ENCODE results near the gene HOTAIR. TPM values are rescaled to one million over a fixed set of nuclear protein-coding genes. Genes with fewer than 3 reads are reported as not detected.
A peak's percentile ranks its signal among the peaks of the same experiment; 100 is the strongest.

Gene HOTAIR
- 12.5 TPM for total RNA-seq (ENCODE audit: insufficient read depth, low replicate concordance)

GRCh38 chr12:53974084-53975063 is at the start of gene HOTAIR:
HOTAIR (minus strand) TSS chr12:53974954.
- DNase-seq (ENCODE audit: low spot score) = peak; percentile 62

DNA sequence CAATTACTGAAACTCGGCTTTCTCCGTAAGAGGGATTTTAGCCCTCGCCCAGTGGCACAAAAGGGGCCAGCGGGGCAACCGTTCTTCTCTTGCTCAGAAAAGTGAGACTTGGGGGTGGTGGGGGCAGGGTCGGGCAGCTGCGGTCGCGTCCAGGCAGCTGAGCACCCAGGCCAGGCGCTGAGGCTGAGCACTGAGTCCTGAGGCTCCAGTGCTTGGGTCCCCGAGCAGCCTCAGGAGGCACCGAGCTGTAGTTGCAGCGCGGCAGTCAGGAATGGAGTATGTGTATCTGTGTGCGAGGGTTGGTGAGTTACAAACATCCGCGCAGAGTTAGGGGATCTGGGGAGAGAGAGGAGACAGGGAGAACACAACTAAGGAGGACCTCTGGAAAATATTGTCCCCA is 49.4 kb upstream of the HOTAIR start:
- no peak for DNase-seq (ENCODE audit: low spot score)

- DNase-seq (ENCODE audit: low spot score) = no peak
Observed at GRCh38 chr12:54022960-54023884, 48.5 kb upstream of the HOTAIR start.

GRCh38 chr12:54021432-54022013 is 46.8 kb upstream of the HOTAIR start:
- DNase-seq (ENCODE audit: low spot score) = no peak

- no peak for DNase-seq (ENCODE audit: low spot score)
Observed at GRCh38 chr12:54020591-54021405, 46.0 kb upstream of the HOTAIR start.

DNA sequence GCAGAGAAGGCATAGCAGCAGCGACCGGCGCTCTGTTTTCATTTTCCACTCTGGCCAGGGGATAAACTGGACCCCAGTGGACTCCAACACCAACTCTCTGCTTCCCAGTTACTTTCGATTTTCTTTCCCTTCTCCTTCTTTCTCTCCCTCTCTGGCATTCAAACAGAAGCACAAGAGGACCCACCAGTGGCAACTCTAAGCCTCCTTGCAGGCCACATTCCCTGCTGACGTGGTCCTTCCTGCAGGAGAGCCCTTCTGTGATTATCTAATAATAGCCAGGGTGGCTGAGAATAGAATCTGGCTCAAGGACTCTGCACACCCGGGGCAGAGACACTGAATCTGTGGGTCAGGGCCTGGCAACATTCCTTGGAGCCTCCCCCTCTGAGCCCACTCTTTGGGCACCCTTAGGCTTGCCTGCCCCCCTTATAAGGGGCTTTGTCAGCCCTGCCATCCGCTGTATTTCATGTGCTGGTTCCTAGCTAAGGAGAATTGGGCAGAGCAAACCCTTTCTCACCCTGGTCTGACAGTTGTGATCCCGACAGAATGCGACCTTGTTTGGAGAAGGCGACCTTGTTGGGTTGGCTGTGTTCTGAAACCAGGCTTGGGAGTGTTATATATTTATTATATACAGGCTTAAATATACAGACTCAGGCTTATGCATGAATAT is 45.3 kb upstream of the HOTAIR start:
- peak; percentile 67 for DNase-seq (ENCODE audit: low spot score)

- no peak for DNase-seq (ENCODE audit: low spot score)
Observed at GRCh38 chr12:54019091-54019811, 44.5 kb upstream of the HOTAIR start.

DNA sequence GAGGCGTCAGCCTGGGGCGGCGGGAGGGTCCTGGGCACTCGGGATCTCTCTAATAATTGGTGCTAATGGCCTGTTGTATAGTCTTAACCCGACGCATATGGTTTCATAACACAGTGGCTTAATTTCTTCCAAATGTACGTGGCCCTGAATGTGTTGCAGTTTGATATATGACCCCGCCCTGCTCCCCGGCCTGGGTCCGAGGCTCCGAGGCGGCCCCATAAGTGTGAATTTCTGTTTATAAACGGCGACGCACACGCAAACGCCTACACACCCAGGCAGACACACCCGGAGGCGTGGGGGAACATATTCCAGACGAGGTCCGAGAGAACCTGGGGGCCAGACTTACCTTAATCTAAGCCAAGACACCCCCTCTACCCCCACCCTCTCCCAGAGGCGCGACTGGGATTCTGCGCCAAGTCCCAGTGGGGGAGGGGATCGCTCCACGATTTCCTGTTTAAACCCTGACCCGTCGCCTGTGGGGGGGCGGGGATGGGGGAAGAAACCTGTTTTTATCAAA is 43.8 kb upstream of the HOTAIR start:
- peak; percentile 64 for DNase-seq (ENCODE audit: low spot score)

GRCh38 chr12:54017878-54018467 is 43.2 kb upstream of the HOTAIR start:
- DNase-seq (ENCODE audit: low spot score) = peak; percentile 97

GRCh38 chr12:54017027-54017788 is 42.5 kb upstream of the HOTAIR start:
- peak; percentile 73 for DNase-seq (ENCODE audit: low spot score)

GRCh38 chr12:54016478-54016964 is 41.8 kb upstream of the HOTAIR start:
- peak; percentile 94 for DNase-seq (ENCODE audit: low spot score)

DNA sequence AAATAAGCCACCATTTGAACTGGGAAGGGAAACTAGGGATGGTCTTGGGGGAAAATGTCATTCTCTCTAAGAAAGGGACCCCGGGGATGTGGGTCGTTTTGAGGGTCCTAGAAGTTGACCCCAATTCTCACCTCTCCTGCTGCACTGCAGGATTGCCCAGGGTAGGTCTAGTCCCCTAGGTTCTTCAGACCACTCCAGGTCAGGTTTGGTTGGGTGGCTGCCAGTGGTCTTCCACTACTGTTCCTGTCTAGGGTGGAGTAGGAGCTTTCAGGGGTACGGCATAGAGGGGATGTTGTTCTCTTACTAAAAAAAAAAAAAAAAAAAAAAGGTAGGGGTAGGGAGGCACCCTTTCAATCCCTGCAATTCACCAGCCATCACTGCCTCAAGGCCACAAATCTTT is 41.3 kb upstream of the HOTAIR start:
- no peak for DNase-seq (ENCODE audit: low spot score)

DNA sequence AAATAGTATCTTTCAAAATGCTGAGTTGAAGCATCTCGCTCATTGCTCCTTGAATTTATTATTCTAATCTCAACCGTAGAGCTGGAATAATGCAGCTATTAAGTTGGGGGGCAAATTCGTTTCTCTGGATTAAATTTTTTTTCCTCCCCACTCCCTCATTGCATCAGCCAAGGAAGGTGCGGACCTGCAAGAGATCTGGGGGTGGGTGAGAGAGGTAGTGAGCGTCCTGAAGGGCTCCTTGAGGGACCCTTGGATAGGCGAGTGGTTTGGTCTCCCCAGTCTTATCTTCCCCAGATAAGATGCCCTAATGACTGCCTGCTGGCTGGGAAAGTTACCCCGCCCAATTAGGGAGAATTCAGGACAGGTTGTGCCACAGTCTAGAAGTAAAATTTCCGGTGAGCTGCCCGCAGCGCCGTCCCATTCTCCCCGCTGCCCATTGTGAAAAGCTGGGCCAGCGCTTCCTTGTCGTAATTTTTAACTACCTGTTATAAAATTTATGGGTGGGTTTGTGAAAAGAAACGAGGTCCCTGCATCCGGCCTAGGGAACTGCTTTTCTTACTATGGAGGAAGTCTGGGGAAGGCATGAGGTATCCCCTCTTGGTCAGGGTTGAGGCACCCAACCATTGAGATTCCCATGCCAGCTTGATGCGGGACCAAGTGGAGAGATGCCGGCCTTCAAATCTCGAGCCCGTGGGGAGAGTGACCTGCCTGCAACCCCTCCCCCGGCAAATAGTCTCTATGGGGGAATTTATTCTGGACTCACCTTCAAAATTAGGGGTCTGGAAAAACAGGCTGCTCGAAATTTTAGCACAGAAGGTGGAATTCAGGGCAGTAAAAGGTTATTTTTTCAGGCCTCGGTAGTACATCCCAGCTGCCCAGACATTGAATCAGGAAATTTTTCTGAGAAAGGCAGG is 40.5 kb upstream of the HOTAIR start:
- no peak for DNase-seq (ENCODE audit: low spot score)

- DNase-seq (ENCODE audit: low spot score) = no peak
Observed at GRCh38 chr12:54014377-54015017, 39.7 kb upstream of the HOTAIR start.

- DNase-seq (ENCODE audit: low spot score) = no peak
Observed at GRCh38 chr12:54012631-54013409, 38.1 kb upstream of the HOTAIR start.

Data from umbilical cord (tissue), 2 donors.